Dermis blood vessel endothelial cell (primary cell): ENCODE data around the gene SEC24A. TPM values are rescaled to one million over a fixed set of nuclear protein-coding genes. Genes with fewer than 3 reads are reported as not detected.
"Not testable (repeated sequence)": the region's sequence is repeated elsewhere in the genome, so short reads cannot be mapped to it uniquely, and the experiment has no call there.

Experiments used
- DNase-seq: peaks from one replicate; pipeline ENCODE4 v3.0.0; 2010
- total RNA-seq: library from RNA; depleted of rRNA; stranded (reverse); fragments of >200 nt; gene quantifications from 2 replicates; pipeline ENCODE4 v1.2.3, GENCODE V29; 2014

Gene SEC24A
- total RNA-seq, 1 donor from 2014 or later, result 22.8 TPM

- DNase-seq, result no peak
These were observed 109.6 kb downstream of the SEC24A start for GRCh38 chr5:134758176-134758503.

GRCh38 chr5:134758504-134759341, 110.1 kb downstream of the SEC24A start, which contains the start of gene DDX46:
Gene DDX46 (plus strand): TSS chr5:134758779. CDS start chr5:134758939, 160 bp downstream.
- peak; percentile 96 for DNase-seq

- not testable (repeated sequence) for DNase-seq
These were observed 119.1 kb downstream of the SEC24A start for GRCh38 chr5:134767528-134768291.

GRCh38 chr5:134769206-134769605, 120.6 kb downstream of the SEC24A start:
- no peak for DNase-seq

GRCh38 chr5:134772461-134773125, 124.0 kb downstream of the SEC24A start:
- DNase-seq, result no peak

- no peak for DNase-seq
These were observed 128.8 kb downstream of the SEC24A start for GRCh38 chr5:134777366-134777765.

Other genes starting within 250 kb of the SEC24A start
- gene CDKN2AIPNL, start 236.9 kb upstream of the SEC24A start, total RNA-seq, result 27.1 and 28.8 TPM in 2 replicates
- 23.3 and 31.7 TPM in 2 replicates for gene JADE2, start 123.1 kb upstream of the SEC24A start, total RNA-seq
- gene SAR1B, start 16.0 kb upstream of the SEC24A start, total RNA-seq, result 81.4 and 81.7 TPM in 2 replicates
- 32.3 and 47.1 TPM in 2 replicates for gene CAMLG, start 89.8 kb downstream of the SEC24A start, total RNA-seq
- gene DDX46, start 110.0 kb downstream of the SEC24A start, total RNA-seq, result 21.8 and 31.7 TPM in 2 replicates
- 52.2 and 76.2 TPM in 2 replicates for gene C5orf24, start 197.2 kb downstream of the SEC24A start, total RNA-seq
- gene TXNDC15, start 225.6 kb downstream of the SEC24A start, total RNA-seq, result 84.0 and 107 TPM in 2 replicates